K562 (cell line): ENCODE measurements around the gene ATCAY. TPM values are rescaled to one million over a fixed set of nuclear protein-coding genes. Genes with fewer than 3 reads are reported as not detected.

Source experiments
- ATAC-seq: fragments of 200-7000 bp; cut with Tn5 transposase; 3 replicates; pipeline ENCODE4 v1.9.1; 2020; ENCODE audit warnings: moderate library complexity
- BruUV-seq: library from RNA; stranded (reverse); fragments of 400-500 nt; replicated peaks from 2 replicates; lab custom pipeline; 2021; lab: Mats Ljungman, UMichigan
- CTCF ChIA-PET: fragments of 300-600 bp; formaldehyde crosslinking; extraction: SDS; loops from one replicate; lab custom pipeline; 2021; ENCODE audit warnings: low intra/inter-chr PET ratio; lab: Yijun Ruan, JAX
- POLR2A ChIA-PET: fragments of 300-600, 350-650 bp; sonication (Branson Sonifier 250); formaldehyde crosslinking; extraction: SDS; loops from one replicate; lab custom pipeline; 2021; ENCODE audit warnings: antibody characterized with exemption, inconsistent platforms; lab: Yijun Ruan, JAX
- DNase-seq, 4 experiments: peaks; one replicate each; pipeline versions ENCODE4 v3.0.0 to v3.0.0-alpha.2; 2011 to 2018; ENCODE audit warnings: low spot score in 3 of 4, mixed read lengths in 3 of 4; ENCODE audit errors: extremely low read depth in 1 of 4
- FAIRE-seq: peaks from 2 replicates; lab custom pipeline; 2011; peaks lifted over from hg19 to GRCh38; lab: Jason Lieb, UNC
- H2AFZ ChIP-seq: 2 replicates; pipeline ENCODE4 v1.6.0; 2011; ENCODE audit warnings: low read depth, low read length, control low read depth, inconsistent platforms
- H3K27ac ChIP-seq: fragments of 200-600 bp; 3 replicates; pipeline ENCODE4 v1.8.0; 2011; ENCODE audit warnings: low read depth, mild to moderate bottlenecking, control low read depth, inconsistent platforms, low read length, moderate library complexity, mixed read lengths; ENCODE audit errors: extremely low read depth
- H3K27me3 ChIP-seq, 2 experiments: fragments of 300-600 bp in 1 of 2; 2 replicates in 1 of 2; 3 replicates in 1 of 2; pipeline versions ENCODE4 v1.6.0 to v1.8.0; 2011; ENCODE audit warnings: inconsistent platforms in 2 of 2, low read length in 2 of 2, mild to moderate bottlenecking in 1 of 2, mixed read lengths in 1 of 2, moderate library complexity in 1 of 2; ENCODE audit not compliant: control insufficient read depth in 2 of 2, insufficient read depth in 2 of 2
- H3K36me3 ChIP-seq: fragments of 300-600 bp; 3 replicates; pipeline ENCODE4 v1.8.0; 2011; ENCODE audit warnings: mild to moderate bottlenecking, low read length, inconsistent platforms; ENCODE audit not compliant: control insufficient read depth, insufficient read depth
- H3K4me1 ChIP-seq, 2 experiments: fragments of 200-600 bp in 1 of 2; replicated peaks in 1 of 2; 2 replicates in 1 of 2; 3 replicates in 1 of 2; pipeline versions ENCODE4 v1.5.1 to v1.8.0; 2011; ENCODE audit warnings: inconsistent platforms in 2 of 2, low read length in 2 of 2, mild to moderate bottlenecking in 1 of 2, mixed read lengths in 1 of 2, moderate library complexity in 1 of 2; ENCODE audit not compliant: control insufficient read depth in 2 of 2, insufficient read depth in 2 of 2
- H3K4me2 ChIP-seq: 2 replicates; pipeline ENCODE4 v1.6.1; 2011; ENCODE audit warnings: low read length, control low read depth, inconsistent platforms, mixed read lengths; ENCODE audit not compliant: insufficient read depth
- H3K4me3 ChIP-seq: fragments of 200-600 bp; sonication (generic), shearing (Covaris generic); 2 replicates; pipeline ENCODE4 v1.5.1; 2016; ENCODE audit warnings: control low read depth, inconsistent platforms
- H3K79me2 ChIP-seq: fragments of 200-600 bp; 3 replicates; pipeline ENCODE4 v1.8.0; 2011; ENCODE audit warnings: low read length, inconsistent platforms; ENCODE audit not compliant: control insufficient read depth, insufficient read depth
- H3K9ac ChIP-seq, 2 experiments: 2 replicates each; pipeline versions ENCODE4 v1.6.0 to v1.6.1; 2011; ENCODE audit warnings: low read depth in 2 of 2, low read length in 2 of 2, control low read depth in 1 of 2, inconsistent platforms in 1 of 2, mild to moderate bottlenecking in 1 of 2, mixed read lengths in 1 of 2; ENCODE audit not compliant: insufficient read depth in 1 of 2
- H3K9me1 ChIP-seq: one replicate; pipeline ENCODE4 v1.6.0; 2011; ENCODE audit warnings: inconsistent platforms, mild to moderate bottlenecking, low read length, moderate library complexity; ENCODE audit not compliant: control insufficient read depth, insufficient read depth
- H3K9me3 ChIP-seq: replicated peaks from 2 replicates; pipeline ENCODE4 v1.5.1; 2011; ENCODE audit warnings: low read depth, low read length, inconsistent platforms; ENCODE audit not compliant: control insufficient read depth, insufficient read depth
- H4K20me1 ChIP-seq: replicated peaks from 2 replicates; pipeline ENCODE4 v1.6.1; 2011; ENCODE audit warnings: low read length, inconsistent platforms, mixed read lengths; ENCODE audit not compliant: control insufficient read depth, insufficient read depth
- BCLAF1 ChIP-seq, 2 experiments: fragments of 450-650 bp in 1 of 2; IDR thresholded peaks; 2 replicates each; pipeline ENCODE4 v1.6.1; 2011 to 2017; ENCODE audit warnings: low read depth in 2 of 2, antibody characterized with exemption in 1 of 2, borderline replicate concordance in 1 of 2, low read length in 1 of 2, mild to moderate bottlenecking in 1 of 2, mixed read lengths in 1 of 2; ENCODE audit not compliant: control insufficient read depth in 1 of 2
- CEBPG ChIP-seq, 3 experiments: fragments of 200-800 bp in 1 of 3; sonication (Bioruptor generic) in 1 of 3; sonication (generic) in 1 of 3; formaldehyde crosslinking in 1 of 3; IDR thresholded peaks in 2 of 3; conservative IDR thresholded peaks in 1 of 3; 2 replicates each; pipeline versions ENCODE4 v1.6.1 to v1.8.0; 2016 to 2022; ENCODE audit warnings: missing compliant biosample characterization in 2 of 3, missing genetic modification characterization in 2 of 3, mild to moderate bottlenecking in 1 of 3, missing genetic modification reagents in 1 of 3
- GABPB2 ChIP-seq: fragments of 250-450 bp; sonication (Bioruptor Pico); conservative IDR thresholded peaks from 2 replicates; pipeline ENCODE4 v1.5.1; 2021; ENCODE audit warnings: mild to moderate bottlenecking
- HEY1 ChIP-seq: fragments of 250-450 bp; sonication (Bioruptor Pico); IDR thresholded peaks from 2 replicates; pipeline ENCODE4 v1.5.0; 2020; ENCODE audit warnings: mild to moderate bottlenecking, moderate library complexity, borderline replicate concordance
- KDM2B ChIP-seq: fragments of 250-450 bp; sonication (Bioruptor Pico); IDR thresholded peaks from 2 replicates; pipeline ENCODE4 v1.8.0; 2021; ENCODE audit warnings: mild to moderate bottlenecking, moderate library complexity
- PKNOX1 ChIP-seq: fragments of 450-650 bp; IDR thresholded peaks from 2 replicates; pipeline ENCODE4 v1.6.1; 2016
- SMAD4 ChIP-seq: fragments of 250-450 bp; sonication (Bioruptor Pico); conservative IDR thresholded peaks from 2 replicates; pipeline ENCODE4 v1.8.0; 2021; ENCODE audit warnings: inconsistent platforms, mild to moderate bottlenecking, moderate library complexity
- TGIF2 ChIP-seq: sonication (generic); formaldehyde crosslinking; IDR thresholded peaks from 2 replicates; pipeline ENCODE4 v1.8.1; 2022; ENCODE audit warnings: mild to moderate bottlenecking, missing genetic modification reagents, moderate library complexity
- ZNF217 ChIP-seq: sonication (generic); formaldehyde crosslinking; IDR thresholded peaks from 2 replicates; pipeline ENCODE4 v1.8.0; 2022; ENCODE audit warnings: mild to moderate bottlenecking, missing genetic modification reagents
- ZNF778 ChIP-seq: fragments of 450-650 bp; formaldehyde crosslinking; IDR thresholded peaks from 2 replicates; pipeline ENCODE4 v1.4.0; 2020; ENCODE audit warnings: mild to moderate bottlenecking, moderate library complexity
- WGBS: fragments of 100-300 bp; shearing (Covaris generic); methylation state at CpG from one replicate; pipeline ENCODE4 v1.1.6; 2016; ENCODE audit warnings: low coverage, mixed read lengths; ENCODE audit not compliant: insufficient coverage; ENCODE audit errors: missing lambda C conversion rate; 5-methylcytosine and 5-hydroxymethylcytosine counted together
- in situ Hi-C: fragments of 300-500 bp; cut with MboI; formaldehyde crosslinking; loops from 4 replicates; pipeline ENCODE4 v1.15.0; 2018; ENCODE audit warnings: inconsistent platforms, mixed read lengths
- intact Hi-C: fragments of 100-400 bp; cut with micrococcal nuclease; formaldehyde crosslinking; loops from 2 replicates; pipeline ENCODE4 v1.14.2; 2022
- polyA plus RNA-seq, 8 experiments: library from polyadenylated mRNA; depleted of rRNA in 4 of 8; stranded (reverse) in 5 of 8; unstranded in 3 of 8; fragments of >200 nt; fragmentation: Nextera tagmentation in 2 of 8; fragmentation: Illumina TruSeq in 1 of 8; extraction: Ambion mirVana in 2 of 8; extraction: Trizol in 1 of 8; gene quantifications; 2 replicates each; pipeline versions ENCODE4 v1.2.1 to v1.2.3, GENCODE V29; 2011 to 2014; ENCODE audit warnings: inconsistent platforms in 1 of 8, missing spikeins in 1 of 8
- total RNA-seq, 7 experiments: library from RNA; depleted of rRNA in 6 of 7; stranded (reverse); fragments of >200 nt in 6 of 7; fragmentation: Illumina TruSeq in 2 of 7; extraction: Trizol in 2 of 7; gene quantifications; 2 replicates each; pipeline versions ENCODE4 v1.2.1 to v1.2.3, GENCODE V29; 2011 to 2021; ENCODE audit warnings: low replicate concordance in 1 of 7

Gene ATCAY
- total and polyA plus RNA-seq, 9 of the 15 experiments (the other 6 are each of a cell fraction or from before 2014, with no cell fraction given), result not detected

- peak overlapping the region in 1 of 2 experiments; percentile 95; a peak in 1 of 4 replicates for H3K9ac ChIP-seq
- no TSS peak for BruUV-seq
- H3K36me3 ChIP-seq, result peaks cover 51% of the 10 kb centered on the region; the same call in 2 of the 3 replicates
- peaks cover 15 to 36% of the 10 kb centered on the region in 2 experiments for H3K4me1 ChIP-seq
- no peaks in the 10 kb centered on the region for H3K27me3 ChIP-seq
- 64% methylated on average over 9 of the region's 9 CpGs for WGBS
- H3K4me3 ChIP-seq, result no peak overlapping the region
- H4K20me1 ChIP-seq, result peaks cover 8% of the 10 kb centered on the region
- FAIRE-seq, result peak; percentile 75
- CTCF ChIA-PET, result interaction anchor here (0.6 to 1.3 kb wide), 2 partner anchors 116 to 497 kb away, joined by 3 read pairs; no protein-coding TSS in a partner anchor
- H2AFZ ChIP-seq, result no peak overlapping the region
- 0 out of 3 replicates have a peak overlapping the region, but pooled peaks have one; percentile 76 for H3K27ac ChIP-seq
- peak; percentile 13 for ATAC-seq
- peaks cover 37% of the 10 kb centered on the region for H3K79me2 ChIP-seq
- H3K9me3 ChIP-seq, result no peaks in the 10 kb centered on the region
- no peaks in the 10 kb centered on the region for H3K9me1 ChIP-seq
- in situ Hi-C loops (no loop called here), intact Hi-C loops (no loop called here)
- no peak overlapping the region for H3K4me2 ChIP-seq
- peak; percentile 43 to 64 (median 49) for DNase-seq
- POLR2A ChIA-PET, result interaction anchor here (1.2 to 7.2 kb wide), 4 partner anchors 9 to 19 kb away, joined by 3 to 215 read pairs (median 13); partner anchors contain the start of gene EEF2
- TF ChIP-seq KDM2B (CRISPR knock-in tag), result no peak
- no peak for TF ChIP-seq CEBPG (CRISPR knock-in tag; IDR thresholded peaks at IDR 0.05)
- TF ChIP-seq CEBPG (tag; conservative IDR thresholded peaks at IDR 0.05 in 1 of 2, IDR thresholded peaks at IDR 0.05 in 1 of 2), result no peak
- TF ChIP-seq BCLAF1 (IDR thresholded peaks at IDR 0.05; ENCODE audit: borderline replicate concordance in 1 of 2, control insufficient read depth in 1 of 2, low read depth in 2 of 2, low read length in 1 of 2), result no peak
- TF ChIP-seq GABPB2 (CRISPR knock-in tag), result no peak
- TF ChIP-seq HEY1 (CRISPR knock-in tag), result no peak
- no peak for TF ChIP-seq PKNOX1
- TF ChIP-seq SMAD4 (CRISPR knock-in tag), result 0 out of 2 replicates have a peak, but pooled peaks have one; percentile 13
- no peak for TF ChIP-seq TGIF2
- no peak for TF ChIP-seq ZNF778 (CRISPR knock-in tag)
- TF ChIP-seq ZNF217 (CRISPR knock-in tag), result no peak
Measured at GRCh38 chr19:3968556-3969434, 88.3 kb downstream of the ATCAY start.
